ENCODE results near the gene GSG1L2.

GRCh38 chr17:9825641-9826150, 3.8 kb upstream of the GSG1L2 start, which contains the start of gene GLP2R:
- TF ChIP-seq CTCF (IDR thresholded peaks at IDR 0.05) (no peak), POLR2A (IDR thresholded peaks at IDR 0.05) (no peak)
